C4-2B (cell line): ENCODE measurements around the gene MAST4.

Experiments used
- CTCF ChIP-seq: fragments of 450-650 bp; conservative IDR thresholded peaks from 2 replicates; pipeline ENCODE4 v1.5.1; 2017; ENCODE audit warnings: mild to moderate bottlenecking
- ZFX ChIP-seq: fragments of 450-650 bp; IDR thresholded peaks from 2 replicates; pipeline ENCODE4 v1.6.1; 2017

GRCh38 chr5:67025457-67025856, 429.3 kb downstream of the MAST4 start:
- TF ChIP-seq CTCF (no peak), ZFX (no peak)
